GM18517 (cell line): ENCODE data around the gene SPART.

Source experiments
- ATAC-seq: cut with Tn5 transposase; IDR thresholded peaks from one replicate; pipeline ENCODE4 v1.9.1; 2021; ENCODE audit warnings: mild to moderate bottlenecking, moderate library complexity; ENCODE audit not compliant: unreplicated experiment

The SPART gene

DNA sequence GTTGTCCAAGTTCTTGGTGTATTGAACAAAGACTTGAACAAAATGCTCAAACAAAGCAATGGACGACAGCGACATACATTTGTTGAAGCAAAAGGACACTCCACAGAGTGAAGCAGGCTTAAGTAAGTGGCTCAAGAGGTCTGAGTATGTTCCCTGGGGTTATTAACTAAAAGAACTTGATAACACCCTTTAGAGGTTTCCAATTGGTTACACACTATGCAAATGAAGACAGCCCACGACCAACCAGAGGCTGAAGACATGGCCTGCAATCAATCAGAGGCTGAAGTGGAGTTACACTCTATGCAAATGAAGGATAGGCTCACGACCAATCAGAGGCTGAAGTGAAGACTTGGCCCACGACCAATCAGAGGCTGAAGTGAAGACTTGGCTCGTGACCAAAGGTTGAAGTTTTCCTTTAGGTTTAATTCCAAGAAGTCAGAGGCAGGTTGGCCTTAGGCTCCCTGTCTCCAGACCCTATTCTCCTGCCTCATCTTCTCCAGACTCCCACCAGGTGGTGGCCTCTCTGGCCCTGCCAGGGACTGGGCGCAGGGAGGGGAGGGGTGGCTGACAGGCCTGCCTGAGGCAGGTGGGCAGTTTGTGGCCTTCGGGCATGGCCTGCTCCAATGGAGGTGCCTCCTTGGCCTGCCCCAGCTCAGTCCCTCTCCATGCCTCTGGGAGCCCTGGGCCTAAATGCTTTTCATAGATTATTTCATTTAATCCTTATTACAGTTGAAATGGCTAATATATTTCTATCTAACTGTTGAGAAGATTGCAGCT lies 86.6 kb downstream of the SPART start:
- ATAC-seq: no peak

DNA sequence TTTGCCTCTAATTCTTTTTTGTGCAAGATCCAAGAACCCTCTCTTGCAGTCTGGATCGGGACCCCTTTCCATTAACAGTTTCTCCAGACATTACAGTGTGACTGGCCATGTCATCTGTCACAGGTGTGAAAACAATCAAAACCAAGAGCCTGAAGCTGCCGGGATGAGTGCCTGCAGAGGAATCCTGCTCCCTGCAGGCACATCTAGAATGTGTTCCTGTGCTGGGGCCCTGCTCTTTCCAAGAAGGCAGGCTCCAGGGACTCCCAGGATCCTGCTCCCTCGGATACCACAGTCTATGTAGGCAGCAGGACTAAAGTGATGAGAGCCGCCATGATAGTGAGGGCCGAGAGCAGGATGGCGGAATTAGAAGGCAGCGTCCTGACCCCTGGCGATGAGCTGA lies 87.4 kb downstream of the SPART start:
- no peak for ATAC-seq
